ENCODE data around the gene PGBD2.
"Not testable (repeated sequence)": the region's sequence is repeated elsewhere in the genome, so short reads cannot be mapped to it uniquely, and the experiment has no call there.

The PGBD2 gene

DNA sequence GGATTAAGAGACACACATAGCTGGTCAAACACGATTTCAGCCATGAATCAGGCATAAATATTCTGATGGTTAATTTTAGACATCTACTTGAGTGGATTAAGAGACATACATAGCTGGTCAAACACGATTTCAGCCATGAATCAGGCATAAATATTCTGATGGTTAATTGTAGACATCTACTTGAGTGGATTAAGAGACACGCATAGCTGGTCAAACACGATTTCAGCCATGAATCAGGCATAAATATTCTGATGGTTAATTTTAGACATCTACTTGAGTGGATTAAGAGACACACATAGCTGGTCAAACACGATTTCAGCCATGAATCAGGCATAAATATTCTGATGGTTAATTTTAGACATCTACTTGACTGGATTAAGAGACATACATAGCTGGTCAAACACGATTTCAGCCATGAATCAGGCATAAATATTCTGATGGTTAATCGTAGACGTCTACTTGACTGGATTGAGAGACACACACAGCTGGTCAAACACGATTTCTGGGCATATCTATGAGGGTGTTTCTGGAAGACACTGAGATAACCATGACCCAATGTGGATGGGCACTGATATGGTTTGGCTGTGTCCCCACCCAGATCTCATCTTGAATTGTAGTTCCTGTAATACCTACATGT is 32.3 kb downstream of the PGBD2 start:
- H3K27ac ChIP-seq; H4K20me1 ChIP-seq; H3K4me3 ChIP-seq; H3K4me2 ChIP-seq; H3K4me1 ChIP-seq; H3K36me3 ChIP-seq; H3K9me3 ChIP-seq (replicated peaks in 1 of 11); H3K27me3 ChIP-seq; H3K9ac ChIP-seq: not testable (repeated sequence)

DNA sequence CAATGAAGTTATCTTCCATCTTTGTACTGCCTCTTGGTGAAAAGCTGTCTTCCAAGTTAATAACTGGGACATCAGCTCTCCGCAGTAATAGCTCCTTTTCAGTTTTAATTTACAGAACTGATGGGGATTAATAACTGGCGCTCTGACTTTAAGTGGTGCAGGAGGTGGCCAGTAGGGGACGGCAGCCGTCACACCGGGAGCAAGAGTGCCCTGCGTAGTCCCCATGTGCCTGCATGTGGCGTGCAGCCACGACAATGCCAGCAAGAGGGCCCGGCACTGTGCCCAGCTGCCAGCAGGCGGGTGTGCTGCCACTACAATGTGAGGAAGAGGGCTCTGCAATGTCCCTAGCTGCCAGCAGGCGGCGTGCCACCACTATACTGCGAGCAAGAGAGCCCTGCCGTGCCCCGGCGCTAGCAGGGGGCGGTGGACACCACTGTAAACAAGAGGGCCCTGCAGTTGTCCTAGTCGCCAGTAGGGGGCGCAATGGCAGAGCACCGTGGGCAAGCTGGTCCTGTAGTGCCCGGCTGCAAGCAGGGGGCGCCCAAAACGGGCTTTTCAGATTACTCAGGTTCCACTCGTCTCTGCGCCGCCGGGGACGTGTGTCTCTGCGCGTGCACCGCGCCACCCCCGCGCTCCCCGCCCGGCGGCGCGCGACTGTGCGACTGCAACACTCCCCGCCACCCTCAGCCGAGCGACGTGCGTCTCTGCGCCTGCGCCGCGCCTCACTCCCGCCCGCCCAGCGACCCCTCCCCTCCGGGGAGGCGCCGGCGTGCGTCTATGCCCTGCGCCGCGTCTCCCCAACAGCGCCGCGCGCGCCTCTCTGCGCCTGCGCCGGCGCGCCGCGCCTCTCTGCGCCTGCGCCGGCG is 38.3 kb downstream of the PGBD2 start:
- H3K4me3 ChIP-seq; H3K9ac ChIP-seq; H4K20me1 ChIP-seq; H3K36me3 ChIP-seq; H3K4me1 ChIP-seq; H3K27me3 ChIP-seq; H3K4me2 ChIP-seq; H3K9me3 ChIP-seq (replicated peaks in 1 of 11); H3K27ac ChIP-seq: not testable (repeated sequence)

GRCh38 chr1:248945000-248945423 is 39.0 kb downstream of the PGBD2 start:
- not testable (repeated sequence) for H3K27me3 ChIP-seq; H3K9ac ChIP-seq; H3K27ac ChIP-seq; H3K4me1 ChIP-seq; H3K9me3 ChIP-seq (replicated peaks in 1 of 11); H4K20me1 ChIP-seq; H3K36me3 ChIP-seq; H3K4me3 ChIP-seq; H3K4me2 ChIP-seq

DNA sequence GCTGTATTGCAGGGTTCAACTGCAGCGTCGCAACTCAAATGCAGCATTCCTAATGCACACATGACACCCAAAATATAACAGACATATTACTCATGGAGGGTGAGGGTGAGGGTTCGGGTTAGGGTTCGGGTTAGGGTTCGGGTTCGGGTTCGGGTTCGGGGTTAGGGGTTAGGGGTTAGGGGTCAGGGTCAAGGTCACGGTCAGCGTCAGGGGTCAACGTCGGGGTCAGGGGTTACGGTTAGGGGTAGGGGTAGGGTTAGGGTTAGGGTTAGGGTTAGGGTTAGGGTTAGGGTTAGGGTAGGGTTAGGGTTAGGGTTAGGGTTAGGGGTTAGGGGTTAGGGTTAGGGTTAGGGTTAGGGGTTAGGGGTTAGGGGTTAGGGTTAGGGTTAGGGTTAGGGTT is 39.4 kb downstream of the PGBD2 start:
- not testable (repeated sequence) for H3K27me3 ChIP-seq; H3K4me1 ChIP-seq; H3K4me2 ChIP-seq; H3K9me3 ChIP-seq (replicated peaks in 1 of 11); H3K27ac ChIP-seq; H3K36me3 ChIP-seq; H3K9ac ChIP-seq; H3K4me3 ChIP-seq; H4K20me1 ChIP-seq

- not testable (repeated sequence) for H3K27me3 ChIP-seq; H3K9me3 ChIP-seq (replicated peaks in 1 of 11); H3K4me2 ChIP-seq; H3K27ac ChIP-seq; H3K4me1 ChIP-seq; H3K4me3 ChIP-seq; H4K20me1 ChIP-seq; H3K36me3 ChIP-seq; H3K9ac ChIP-seq
These were observed 39.9 kb downstream of the PGBD2 start for GRCh38 chr1:248945856-248946416.
